ENCODE measurements around the gene CYP2A7.

GRCh38 chr19:40862785-40863184 lies 19.2 kb downstream of the CYP2A7 start:
- TF ChIP-seq POLR2A (IDR thresholded peaks at IDR 0.05; ENCODE audit: low read length), result no peak
- no peak for TF ChIP-seq GATA1 (IDR thresholded peaks at IDR 0.05; ENCODE audit: low read depth, low read length)
